ENCODE measurements around the gene PERCC1.
"Not testable (repeated sequence)": the region's sequence is repeated elsewhere in the genome, so short reads cannot be mapped to it uniquely, and the experiment has no call there.

Gene PERCC1

GRCh38 chr16:1435921-1436697, 5.2 kb downstream of the PERCC1 start:
- no peak for DNase-seq

GRCh38 chr16:1436731-1437355, 6.0 kb downstream of the PERCC1 start:
- DNase-seq = no peak

GRCh38 chr16:1437606-1438005, 6.7 kb downstream of the PERCC1 start:
- no peak for DNase-seq

- DNase-seq = no peak
Observed at GRCh38 chr16:1438229-1439057, 7.6 kb downstream of the PERCC1 start.

GRCh38 chr16:1439058-1439698, 8.3 kb downstream of the PERCC1 start:
- no peak for DNase-seq

- not testable (repeated sequence) for DNase-seq
Observed at GRCh38 chr16:1439699-1440074, 8.8 kb downstream of the PERCC1 start.

GRCh38 chr16:1441391-1441829, 10.5 kb downstream of the PERCC1 start:
- no peak for DNase-seq

GRCh38 chr16:1442697-1443096, 11.8 kb downstream of the PERCC1 start:
- no peak for DNase-seq

GRCh38 chr16:1443403-1443973, 12.6 kb downstream of the PERCC1 start:
- DNase-seq = no peak

- DNase-seq = no peak
Observed at GRCh38 chr16:1443980-1444729, 13.3 kb downstream of the PERCC1 start, which contains the start of gene CCDC154. Gene CCDC154, minus strand, starts transcription at chr16:1444556. Its CDS starts 234 bp downstream, at chr16:1444322.

GRCh38 chr16:1444730-1445517, 14.0 kb downstream of the PERCC1 start:
- no peak for DNase-seq

GRCh38 chr16:1445518-1446203, 14.8 kb downstream of the PERCC1 start:
- DNase-seq = no peak

- DNase-seq = no peak
Observed at GRCh38 chr16:1446296-1447080, 15.6 kb downstream of the PERCC1 start.

GRCh38 chr16:1447965-1448364, 17.1 kb downstream of the PERCC1 start:
- no peak for DNase-seq

GRCh38 chr16:1448536-1449116, 17.7 kb downstream of the PERCC1 start:
- DNase-seq = no peak

- DNase-seq = no peak
Observed at GRCh38 chr16:1449201-1449788, 18.4 kb downstream of the PERCC1 start.

- DNase-seq = no peak
Observed at GRCh38 chr16:1450218-1450617, 19.3 kb downstream of the PERCC1 start.

GRCh38 chr16:1450841-1451240, 20.0 kb downstream of the PERCC1 start:
- DNase-seq = no peak

Data from NCI-H82 (cell line).